Thoracic aorta (tissue), 2 donors: ENCODE data around the gene MINDY4. TPM values are rescaled to one million over a fixed set of nuclear protein-coding genes. Genes with fewer than 3 reads are reported as not detected.

Experiments
- ATAC-seq: fragments of 150-250 bp; one replicate; pipeline ENCODE4 v1.8.0; 2017; ENCODE audit warnings: low read depth; ENCODE audit not compliant: insufficient number of reproducible peaks, low FRiP score
- DNase-seq: peaks from one replicate; pipeline ENCODE4 v3.0.0-alpha.2; 2020; ENCODE audit warnings: low spot score
- H3K27ac ChIP-seq, 2 donors: fragments of 200-600 bp; sonication (generic); 1 replicate in 1 of 2; 2 replicates in 1 of 2; pipeline ENCODE4 v1.5.1; 2016; ENCODE audit warnings: mild to moderate bottlenecking in 2 of 2, moderate library complexity in 2 of 2
- H3K27me3 ChIP-seq: fragments of 200-600 bp; sonication (generic); replicated peaks from 2 replicates; pipeline ENCODE4 v1.6.0; 2016; ENCODE audit warnings: mild to moderate bottlenecking; ENCODE audit not compliant: insufficient read depth
- H3K36me3 ChIP-seq: fragments of 200-600 bp; sonication (generic); one replicate; pipeline ENCODE4 v1.5.1; 2016
- H3K4me1 ChIP-seq, 2 donors: fragments of 200-600 bp; sonication (generic); 1 replicate in 1 of 2; 2 replicates in 1 of 2; pipeline versions ENCODE4 v1.5.1 to v1.6.0; 2016; ENCODE audit warnings: low read depth in 2 of 2, mild to moderate bottlenecking in 1 of 2; ENCODE audit not compliant: control insufficient read depth in 1 of 2
- H3K4me3 ChIP-seq: fragments of 200-600 bp; sonication (generic); 2 replicates; pipeline ENCODE4 v1.5.1; 2016; ENCODE audit warnings: mild to moderate bottlenecking
- H3K9me3 ChIP-seq: fragments of 200-600 bp; sonication (generic); 2 replicates; pipeline ENCODE4 v1.5.1; 2016
- CTCF ChIP-seq: fragments of 200-600 bp; sonication (generic); IDR thresholded peaks from one replicate; pipeline ENCODE4 v1.5.1; 2019; ENCODE audit warnings: antibody characterized with exemption
- total RNA-seq, 2 donors: library from RNA; depleted of rRNA; stranded (reverse); fragments of >200 nt; gene quantifications; one replicate each; pipeline versions ENCODE4 v1.1.0 to v1.2.3, GENCODE V29; 2016

MINDY4 gene
- 10 to 100 TPM; 32.0 to 44.0 TPM for total RNA-seq

DNA sequence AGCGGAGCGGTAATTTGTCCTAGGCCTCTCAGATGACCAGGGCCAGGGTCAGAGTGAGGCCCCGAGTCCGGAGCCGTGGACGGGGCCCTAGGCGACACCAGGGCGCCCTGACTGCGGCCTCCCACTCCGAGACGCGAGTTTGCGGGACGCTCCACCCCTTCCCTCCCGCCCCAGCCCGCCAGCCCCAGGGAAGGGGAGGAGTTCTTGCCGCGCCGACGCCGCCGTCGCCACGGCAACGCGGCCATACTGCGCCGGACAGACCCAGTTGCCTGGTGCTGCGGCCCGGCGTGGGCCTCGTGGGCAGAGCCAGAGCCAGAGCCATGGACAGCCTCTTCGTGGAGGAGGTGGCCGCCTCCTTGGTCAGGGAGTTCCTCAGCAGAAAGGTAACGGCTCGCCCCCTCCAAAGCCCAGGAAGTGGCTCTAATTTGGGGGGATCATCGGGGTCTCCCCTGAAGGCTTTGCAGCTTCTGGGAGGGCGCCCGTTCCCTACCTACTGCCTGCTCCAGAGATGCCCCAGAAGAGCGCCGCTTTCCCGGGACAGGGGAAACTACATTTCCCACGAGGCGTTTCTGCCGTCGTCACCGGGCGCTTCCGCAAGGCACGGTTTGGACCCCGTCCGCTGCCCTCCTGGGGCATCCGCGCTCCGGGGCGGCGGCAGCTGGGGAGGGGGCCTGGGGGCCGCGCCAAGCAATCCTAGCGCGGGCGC, at the start of gene MINDY4:
Gene MINDY4 (plus strand): TSS at position 244 of the 706 bp plus-strand sequence. CDS start 77 bp downstream, at position 321.
- no peaks in the 10 kb centered on the region for H3K27me3 ChIP-seq
- ATAC-seq (peak; percentile 79), DNase-seq (no peak)
- peak within 1 kb of the TSS; percentile 84 for H3K4me3 ChIP-seq
- no peaks in the 10 kb centered on the region for H3K9me3 ChIP-seq
- TF ChIP-seq CTCF, result no peak
- H3K27ac ChIP-seq, result peak within 1 kb of the TSS; percentile 87
- H3K4me1 ChIP-seq, result peaks cover 7 to 41% of the 10 kb centered on the region in 2 donors
- no peaks in the 10 kb centered on the region for H3K36me3 ChIP-seq

DNA sequence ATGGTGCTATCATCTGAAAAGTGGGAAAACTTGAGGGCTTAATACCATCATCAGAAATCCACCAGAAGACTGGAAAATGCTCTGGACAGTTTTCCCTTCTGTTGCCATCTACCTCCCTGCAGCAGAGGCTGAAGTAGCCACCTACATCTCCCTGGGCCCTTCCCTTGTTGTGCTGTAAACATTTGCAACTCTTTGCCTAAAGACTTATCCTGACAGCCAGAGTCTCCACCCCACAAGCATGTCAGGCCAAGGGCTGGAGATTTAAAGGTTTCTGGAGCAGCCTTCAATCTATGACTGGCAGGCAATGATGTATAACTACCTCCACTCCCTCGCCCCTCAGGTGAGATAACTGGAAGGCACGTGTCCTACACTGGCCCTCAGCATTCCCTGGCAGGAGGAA, 49.0 kb upstream of the MINDY4 start:
- ATAC-seq (no peak), DNase-seq (no peak)
- Histone ChIP-seq H3K4me3 (no peak overlapping the region), H3K9me3 (peaks cover 3% of the 10 kb centered on the region), H3K27ac (no peak overlapping the region), H3K36me3 (no peaks in the 10 kb centered on the region), H3K4me1 (no peaks in the 10 kb centered on the region), H3K27me3 (no peaks in the 10 kb centered on the region)
- TF ChIP-seq CTCF, result no peak

- ATAC-seq (no peak), DNase-seq (no peak)
- H3K4me1 ChIP-seq, result no peaks in the 10 kb centered on the region
- no peak overlapping the region for H3K27ac ChIP-seq
- no peaks in the 10 kb centered on the region for H3K36me3 ChIP-seq
- no peaks in the 10 kb centered on the region for H3K27me3 ChIP-seq
- TF ChIP-seq CTCF, result no peak
- H3K9me3 ChIP-seq, result peaks cover 3% of the 10 kb centered on the region
- H3K4me3 ChIP-seq, result no peak overlapping the region
These were observed 48.5 kb upstream of the MINDY4 start for GRCh38 chr7:30722671-30723070.

GRCh38 chr7:30723776-30724175, 47.4 kb upstream of the MINDY4 start:
- ATAC-seq (no peak), DNase-seq (no peak)
- Histone ChIP-seq H3K9me3 (no peaks in the 10 kb centered on the region), H3K27ac (no peak overlapping the region), H3K4me1 (no peaks in the 10 kb centered on the region), H3K27me3 (no peaks in the 10 kb centered on the region), H3K36me3 (no peaks in the 10 kb centered on the region), H3K4me3 (no peak overlapping the region)
- TF ChIP-seq CTCF, result no peak

DNA sequence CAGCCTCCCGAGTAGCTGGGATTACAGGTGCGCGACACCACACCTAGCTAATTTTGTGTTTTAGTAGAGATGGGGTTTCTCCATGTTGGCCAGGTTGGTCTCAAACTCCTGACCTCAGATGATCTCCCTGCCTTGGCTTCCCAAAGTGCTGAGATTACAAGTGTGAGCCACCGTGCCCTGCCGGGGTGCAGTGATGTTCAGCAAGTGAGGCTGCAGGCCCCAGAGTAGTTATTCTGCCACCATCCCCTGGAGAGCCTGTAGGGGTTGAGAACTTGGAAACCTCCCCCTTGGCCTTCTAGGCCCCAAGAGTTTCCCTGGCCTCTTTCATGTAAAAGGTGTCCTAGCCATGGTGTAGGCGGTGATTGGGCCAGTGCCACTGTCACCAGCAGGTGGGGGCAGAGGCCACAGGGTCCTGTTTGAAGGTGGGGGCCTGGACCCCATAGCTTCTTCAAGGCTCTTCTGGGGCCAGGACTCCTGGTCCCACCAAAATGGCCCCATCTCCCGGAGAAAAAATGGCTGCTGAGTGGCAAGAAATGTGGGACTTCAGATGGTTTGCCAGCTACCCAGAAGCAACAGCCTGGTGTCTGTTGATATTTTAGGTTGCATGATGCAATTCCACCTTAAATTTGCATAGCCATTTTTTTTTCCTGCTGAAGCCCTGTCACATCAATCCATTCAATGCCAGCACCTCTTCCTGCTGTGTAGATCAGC, 44.8 kb upstream of the MINDY4 start:
- no peak for DNase-seq
- ATAC-seq, result no peak

More for the DNA sequence above, 44.8 kb upstream of the MINDY4 start:
- TF ChIP-seq CTCF, result no peak
- Histone ChIP-seq H3K4me1 (no peaks in the 10 kb centered on the region), H3K27me3 (no peaks in the 10 kb centered on the region), H3K36me3 (no peaks in the 10 kb centered on the region), H3K4me3 (no peak overlapping the region), H3K27ac (no peak overlapping the region), H3K9me3 (no peaks in the 10 kb centered on the region)
